Psoas muscle (tissue), 8 donors: ENCODE measurements around the gene EIF1B. TPM values are rescaled to one million over a fixed set of nuclear protein-coding genes. Genes with fewer than 3 reads are reported as not detected.
"Not testable (repeated sequence)": the region's sequence is repeated elsewhere in the genome, so short reads cannot be mapped to it uniquely, and the experiment has no call there.

Experiments used
- ATAC-seq, 4 donors: fragments of 200-7000 bp; cut with Tn5 transposase; one replicate each; pipeline ENCODE4 v1.9.1; 2020; ENCODE audit warnings: moderate library complexity in 3 of 4, mild to moderate bottlenecking in 2 of 4
- DNase-seq, 2 donors: peaks; one replicate each; pipeline ENCODE4 v3.0.0-alpha.2; 2020
- H3K27ac ChIP-seq: fragments of 200-600 bp; one replicate; pipeline ENCODE4 v1.8.0; 2022
- H3K27me3 ChIP-seq, 3 donors: fragments of 200-600 bp in 1 of 3; one replicate each; pipeline versions ENCODE4 v1.6.1 to v1.8.0; 2013 to 2022; ENCODE audit warnings: low read length in 2 of 3, mild to moderate bottlenecking in 2 of 3, moderate library complexity in 1 of 3; ENCODE audit not compliant: insufficient read depth in 3 of 3
- H3K36me3 ChIP-seq, 2 donors: fragments of 200-600 bp in 1 of 2; one replicate each; pipeline versions ENCODE4 v1.6.1 to v1.8.0; 2013 to 2022; ENCODE audit warnings: low read depth in 1 of 2, mild to moderate bottlenecking in 1 of 2, moderate library complexity in 1 of 2; ENCODE audit not compliant: insufficient read depth in 1 of 2
- H3K4me1 ChIP-seq: fragments of 200-600 bp; one replicate; pipeline ENCODE4 v1.8.0; 2022
- H3K4me3 ChIP-seq: fragments of 200-600 bp; one replicate; pipeline ENCODE4 v1.8.0; 2022; ENCODE audit warnings: mild to moderate bottlenecking
- H3K9me3 ChIP-seq: fragments of 200-600 bp; one replicate; pipeline ENCODE4 v1.8.0; 2022
- WGBS, 3 donors: extraction: QIAGEN DNeasy Blood & Tissue Kit; methylation state at CpG; one replicate each; pipeline versions ENCODE4 v1.1.6 to v1.1.7; 2013; 5-methylcytosine and 5-hydroxymethylcytosine counted together
- intact Hi-C, 2 donors: fragments of 100-400 bp; cut with DNase I; formaldehyde crosslinking; loops; one replicate each; pipeline versions ENCODE4 v1.11.0 to v1.14.2; 2022
- polyA plus RNA-seq, 3 donors: library from polyadenylated mRNA; stranded (reverse); fragments of 200-250 nt; gene quantifications; one replicate each; pipeline ENCODE4 v1.2.3, GENCODE V29; 2013
- total RNA-seq, 4 donors: library from RNA; stranded (reverse); fragmentation: NEBNext Ultra II Directional in 2 of 4; extraction: Animal tissue kit (Norgen Biotek cat#: 25700) in 2 of 4; gene quantifications; one replicate each; pipeline versions ENCODE4 v1.2.1 to v1.2.4, GENCODE V29; 2021 to 2023
- TF ChIP-seq, protein P1 (sequence below): fragments of 200-600 bp; IDR thresholded peaks from one replicate; pipeline ENCODE4 v1.8.0; 2022; ENCODE audit warnings: antibody characterized with exemption
- donor health status: healthy with polysubstance abuse.
- donor health status: DM: no; HTN: no; CAD: no; lungs with moderate emphysema.
- donor health status: Bipolar disorder and iron deficiency.
- donor health status: healthy.
- donor health status: DM: yes; HTN: yes; CAD: no.
- donor health status: DM: no; HTN: no; CAD: no.
- donor health status: DM: no; HTN: no; CAD: no.
- donor health status: DM: yes; HTN: yes; CAD: no.

Gene EIF1B
- total and polyA plus RNA-seq, 7 donors: 60.1 to 205 (median 75.8) TPM

DNA sequence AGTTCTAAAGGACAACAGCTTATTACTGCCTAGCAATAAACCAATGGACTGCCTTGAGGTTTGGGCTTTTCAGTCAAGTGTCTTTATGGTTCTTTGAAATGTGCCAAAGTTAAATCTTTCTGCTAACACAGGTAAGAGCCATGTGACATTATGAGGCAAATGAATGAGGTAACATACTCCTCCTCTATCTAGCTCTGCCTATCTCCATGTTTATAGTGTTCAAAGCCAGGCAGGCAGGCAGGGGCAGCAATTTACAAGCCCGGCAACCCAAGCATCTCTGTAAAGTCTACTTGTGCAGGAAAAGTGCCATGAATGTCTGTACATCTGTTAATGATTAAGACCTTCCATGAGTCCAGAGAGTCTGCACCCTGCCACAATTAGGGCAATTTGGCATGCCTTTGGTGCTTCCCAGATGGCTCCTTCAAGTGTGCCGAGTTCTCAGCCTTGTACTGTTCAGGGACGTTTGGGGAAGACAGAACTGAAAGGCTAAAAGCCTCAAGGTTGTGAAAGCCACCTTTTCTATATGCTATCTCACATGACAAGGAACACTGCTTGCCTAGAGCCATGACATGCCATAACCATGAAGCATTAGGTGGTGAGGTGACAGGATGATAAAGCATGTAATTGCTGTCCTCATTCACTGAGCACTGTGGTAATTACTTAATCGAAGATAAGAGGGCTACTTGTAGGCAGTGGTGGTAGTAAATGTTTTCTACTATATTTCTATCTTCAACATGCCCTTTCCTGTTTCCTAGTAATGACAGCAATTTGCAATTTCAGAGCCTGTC is 41.4 kb upstream of the EIF1B start:
- 40 to 57% (median 46%) methylated on average over 4 of the region's 4 CpGs for WGBS, 3 donors
- ATAC-seq: no peak
- intact Hi-C loops: no loop called here
- TF ChIP-seq, protein P1, sequence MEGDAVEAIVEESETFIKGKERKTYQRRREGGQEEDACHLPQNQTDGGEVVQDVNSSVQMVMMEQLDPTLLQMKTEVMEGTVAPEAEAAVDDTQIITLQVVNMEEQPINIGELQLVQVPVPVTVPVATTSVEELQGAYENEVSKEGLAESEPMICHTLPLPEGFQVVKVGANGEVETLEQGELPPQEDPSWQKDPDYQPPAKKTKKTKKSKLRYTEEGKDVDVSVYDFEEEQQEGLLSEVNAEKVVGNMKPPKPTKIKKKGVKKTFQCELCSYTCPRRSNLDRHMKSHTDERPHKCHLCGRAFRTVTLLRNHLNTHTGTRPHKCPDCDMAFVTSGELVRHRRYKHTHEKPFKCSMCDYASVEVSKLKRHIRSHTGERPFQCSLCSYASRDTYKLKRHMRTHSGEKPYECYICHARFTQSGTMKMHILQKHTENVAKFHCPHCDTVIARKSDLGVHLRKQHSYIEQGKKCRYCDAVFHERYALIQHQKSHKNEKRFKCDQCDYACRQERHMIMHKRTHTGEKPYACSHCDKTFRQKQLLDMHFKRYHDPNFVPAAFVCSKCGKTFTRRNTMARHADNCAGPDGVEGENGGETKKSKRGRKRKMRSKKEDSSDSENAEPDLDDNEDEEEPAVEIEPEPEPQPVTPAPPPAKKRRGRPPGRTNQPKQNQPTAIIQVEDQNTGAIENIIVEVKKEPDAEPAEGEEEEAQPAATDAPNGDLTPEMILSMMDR: no peak
- no peak for DNase-seq
- no peaks in the 10 kb centered on the region for H3K9me3 ChIP-seq
- no peaks in the 10 kb centered on the region for H3K27me3 ChIP-seq
- H3K4me1 ChIP-seq: no peaks in the 10 kb centered on the region
- no peak overlapping the region for H3K27ac ChIP-seq
- no peak overlapping the region for H3K4me3 ChIP-seq
- H3K36me3 ChIP-seq: no peaks in the 10 kb centered on the region

GRCh38 chr3:40268802-40269524 is 40.5 kb upstream of the EIF1B start:
- DNase-seq (no peak), ATAC-seq (no peak)
- Histone ChIP-seq H3K4me3 (no peak overlapping the region), H3K27ac (no peak overlapping the region), H3K36me3 (no peaks in the 10 kb centered on the region), H3K9me3 (no peaks in the 10 kb centered on the region), H3K4me1 (no peaks in the 10 kb centered on the region), H3K27me3 (no peaks in the 10 kb centered on the region)
- 81 to 92% (median 89%) methylated on average over 2 of the region's 2 CpGs for WGBS, 3 donors
- intact Hi-C loops: no loop called here
- TF ChIP-seq, protein P1: no peak

GRCh38 chr3:40278791-40279190 is 30.7 kb upstream of the EIF1B start:
- no peak overlapping the region for H3K4me3 ChIP-seq
- no peaks in the 10 kb centered on the region for H3K9me3 ChIP-seq
- WGBS, 3 donors: 0% methylated on average over 1 of the region's 1 CpG
- intact Hi-C loops: no loop called here
- TF ChIP-seq, protein P1: no peak
- no peak overlapping the region for H3K27ac ChIP-seq
- DNase-seq: no peak
- H3K4me1 ChIP-seq: no peaks in the 10 kb centered on the region
- no peaks in the 10 kb centered on the region for H3K36me3 ChIP-seq
- H3K27me3 ChIP-seq: no peaks in the 10 kb centered on the region
- ATAC-seq: no peak

GRCh38 chr3:40281995-40282394 is 27.5 kb upstream of the EIF1B start:
- TF ChIP-seq, protein P1: no peak
- no peaks in the 10 kb centered on the region for H3K4me1 ChIP-seq
- peaks cover 4% of the 10 kb centered on the region for H3K9me3 ChIP-seq
- no peaks in the 10 kb centered on the region for H3K27me3 ChIP-seq
- WGBS, 3 donors: 78 to 88% (median 83%) methylated on average over 2 of the region's 2 CpGs
- no peaks in the 10 kb centered on the region for H3K36me3 ChIP-seq
- ATAC-seq: no peak
- no peak for DNase-seq
- H3K4me3 ChIP-seq: no peak overlapping the region
- intact Hi-C loops: no loop called here
- no peak overlapping the region for H3K27ac ChIP-seq

- H3K9me3 ChIP-seq, intact Hi-C loops, H3K27me3 ChIP-seq, ATAC-seq, H3K27ac ChIP-seq, DNase-seq, H3K4me3 ChIP-seq, H3K4me1 ChIP-seq, H3K36me3 ChIP-seq: not testable (repeated sequence)
- WGBS, 3 donors: 70 to 82% (median 73%) methylated on average over 5 of the region's 5 CpGs
Observed at GRCh38 chr3:40283057-40283456, 26.4 kb upstream of the EIF1B start.
